HG02943 (cell line): ENCODE results near the gene TMEM200B.
"Not testable (repeated sequence)": the region's sequence is repeated elsewhere in the genome, so short reads cannot be mapped to it uniquely, and the experiment has no call there.

Source experiments
- ATAC-seq: cut with Tn5 transposase; IDR thresholded peaks from one replicate; pipeline ENCODE4 v1.9.1; 2021; ENCODE audit warnings: mild to moderate bottlenecking, low read depth, moderate library complexity; ENCODE audit not compliant: unreplicated experiment

TMEM200B gene

DNA sequence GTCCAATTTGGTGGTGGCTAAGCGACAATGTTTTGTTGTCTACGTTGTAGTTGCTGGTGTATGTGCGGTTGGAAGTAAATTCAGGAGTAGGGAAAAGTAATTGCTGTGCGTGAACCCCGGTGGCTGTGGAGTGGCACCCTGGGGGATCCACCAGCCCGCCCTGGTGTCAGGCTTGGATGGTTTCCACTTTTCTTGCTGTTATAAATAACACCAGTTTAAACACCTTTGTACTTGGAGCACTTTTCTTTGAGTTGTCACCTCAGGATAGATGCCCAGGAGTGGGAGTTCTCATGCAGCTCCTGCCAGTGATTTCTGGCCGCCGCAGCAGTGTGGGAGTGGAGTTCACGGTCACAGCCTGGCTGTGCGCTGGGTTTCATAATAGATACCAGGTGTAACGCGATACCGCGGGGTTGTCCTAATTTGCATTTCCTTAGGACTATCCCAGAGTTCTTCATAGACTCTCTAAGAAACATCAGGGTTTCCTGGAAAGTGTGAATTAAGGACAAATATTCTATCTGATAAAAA, 12.8 kb upstream of the TMEM200B start:
- ATAC-seq = no peak

DNA sequence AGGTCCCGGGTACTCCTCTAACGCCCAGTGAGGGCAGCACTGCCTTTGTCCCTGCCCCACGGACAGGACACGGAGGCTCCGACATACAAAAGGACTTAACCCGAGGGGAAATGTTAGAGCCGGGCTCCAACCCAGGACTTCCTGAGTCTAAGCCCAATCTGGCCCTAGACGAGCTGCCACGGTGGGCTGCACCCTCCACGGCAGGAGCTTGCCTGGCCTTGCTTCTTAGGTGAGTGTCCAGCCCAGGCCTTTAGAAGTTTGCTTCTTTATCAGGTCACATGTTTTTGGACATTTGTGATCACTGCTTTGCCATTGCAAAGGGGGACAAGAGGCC, 11.0 kb upstream of the TMEM200B start:
- ATAC-seq = no peak

DNA sequence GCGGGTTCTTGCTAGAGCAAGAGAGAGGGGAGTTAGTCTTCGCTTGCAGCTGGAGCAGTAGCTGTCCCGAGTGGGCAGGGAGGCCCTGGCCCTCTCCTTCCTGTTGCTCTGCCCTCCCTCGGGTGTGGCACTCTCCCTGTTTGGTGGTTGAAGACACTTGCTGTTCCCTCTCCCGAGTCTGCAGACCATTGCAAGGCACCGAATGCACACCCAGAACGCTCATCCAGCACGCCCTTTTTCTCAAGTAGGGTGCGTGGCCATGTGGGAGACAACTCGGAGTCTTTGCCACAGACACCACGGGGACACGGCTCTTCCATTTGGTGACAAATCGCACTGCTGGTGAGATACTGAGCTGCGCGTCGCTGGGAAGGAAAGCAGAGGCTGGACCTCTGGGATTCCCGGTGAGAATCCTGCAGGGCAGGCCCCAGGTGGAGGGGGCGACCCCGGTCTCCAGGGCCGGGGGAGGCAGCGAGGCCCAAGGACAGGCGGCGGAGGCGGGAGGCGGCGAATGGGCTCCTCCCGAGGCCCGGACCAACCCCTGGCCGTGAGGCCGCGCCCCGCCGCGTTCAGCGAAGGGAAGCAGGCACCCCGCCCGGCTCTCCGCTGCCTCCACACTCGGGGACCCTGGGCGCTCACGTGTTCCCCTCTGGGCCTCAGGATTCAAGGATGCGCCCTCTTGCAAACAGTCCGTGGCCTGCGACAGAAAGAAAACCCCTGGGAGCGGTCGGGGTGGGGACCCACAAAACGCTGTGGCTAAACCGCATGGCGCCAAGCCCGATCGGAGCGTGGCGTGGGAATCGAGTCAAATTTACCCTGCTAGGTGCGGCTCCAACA, 10.4 kb upstream of the TMEM200B start:
- ATAC-seq = no peak

- ATAC-seq = not testable (repeated sequence)
Measured at GRCh38 chr1:29131056-29131455, 7.4 kb upstream of the TMEM200B start.

DNA sequence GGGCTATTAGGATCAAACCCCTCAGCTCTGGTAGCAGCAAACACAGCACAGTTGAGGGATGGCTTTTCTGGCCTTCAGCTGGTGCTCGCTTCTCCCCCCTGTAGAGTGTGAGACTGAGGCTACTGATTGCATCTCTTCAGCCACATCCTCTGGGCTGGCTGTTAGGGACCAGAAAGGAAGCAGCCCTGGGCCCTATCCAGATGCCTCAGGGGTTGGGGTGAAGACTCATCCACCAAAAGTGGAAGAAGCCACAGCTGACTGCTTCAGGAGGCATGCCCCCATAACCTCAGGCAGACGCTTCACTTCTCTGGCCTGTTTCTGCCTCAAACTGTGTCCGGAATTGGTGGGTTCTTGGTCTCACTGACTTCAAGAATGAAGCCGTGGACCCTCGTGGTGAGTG, 6.2 kb upstream of the TMEM200B start:
- ATAC-seq = no peak

DNA sequence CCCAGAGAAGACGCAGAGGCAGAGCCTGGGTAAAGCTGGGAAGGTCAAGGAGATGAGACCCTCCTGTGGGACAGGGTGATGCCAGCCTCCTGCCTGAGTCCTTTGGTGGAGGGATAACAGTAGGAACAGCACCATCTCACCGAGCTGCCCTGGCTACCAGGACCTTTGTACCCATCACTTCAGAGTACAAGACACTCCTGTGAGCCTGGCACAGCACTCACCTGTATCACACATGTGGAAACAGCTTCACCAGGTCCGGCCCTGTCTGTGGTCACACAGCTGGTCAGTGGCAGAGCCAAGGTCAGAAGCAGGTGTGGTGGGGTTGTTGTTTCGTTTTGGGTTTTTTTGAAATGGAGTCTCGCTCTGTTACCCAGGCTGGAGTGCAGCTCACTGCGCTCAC, 5.0 kb upstream of the TMEM200B start:
- ATAC-seq = no peak

- ATAC-seq = no peak
Measured at GRCh38 chr1:29126198-29126597, 2.5 kb upstream of the TMEM200B start.

GRCh38 chr1:29125788-29126187, 2.1 kb upstream of the TMEM200B start:
- no peak for ATAC-seq

DNA sequence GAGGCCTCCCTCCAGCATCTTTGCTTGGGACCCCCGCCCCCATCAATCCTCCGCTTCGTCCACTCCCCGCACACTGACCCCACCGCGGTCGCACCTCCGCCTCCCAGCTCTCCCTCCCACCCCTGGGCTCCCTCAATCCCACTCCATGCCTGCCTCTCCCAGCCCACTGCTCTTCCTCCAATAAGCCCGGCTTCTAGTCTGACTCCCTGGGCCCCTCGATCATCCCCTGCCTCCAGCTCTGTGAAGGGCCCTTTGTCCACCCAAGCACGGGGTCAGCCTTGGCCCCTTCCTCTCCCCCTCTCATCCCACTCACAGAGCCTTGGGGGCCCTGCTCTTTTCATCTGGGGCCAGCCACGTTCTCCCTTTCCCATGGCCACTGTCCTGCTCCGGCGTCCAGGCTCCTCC, 1.5 kb upstream of the TMEM200B start:
- no peak for ATAC-seq

- no peak for ATAC-seq
Measured at GRCh38 chr1:29124366-29125236, 898 bp upstream of the TMEM200B start.

GRCh38 chr1:29123053-29123886, 433 bp downstream of the TMEM200B start:
- ATAC-seq = no peak

DNA sequence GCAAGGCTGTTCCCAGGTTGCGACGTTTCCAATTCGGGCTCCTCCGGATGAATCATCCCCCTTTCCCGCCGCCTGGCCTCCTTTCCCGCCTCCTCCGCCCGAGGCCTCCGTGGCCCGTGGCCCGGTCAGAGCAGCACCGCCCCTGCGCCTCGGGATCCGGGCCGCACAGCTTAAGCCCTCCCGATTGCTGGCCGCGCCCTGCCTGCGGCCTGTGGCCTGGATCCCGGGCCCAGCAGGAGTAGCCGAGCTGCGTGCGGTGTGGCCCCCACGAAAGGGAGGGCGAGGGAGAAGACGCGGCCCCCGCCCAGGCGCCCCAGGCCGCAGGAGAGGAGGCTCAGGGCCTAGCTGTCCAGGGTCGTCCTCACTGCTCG, 1.0 kb downstream of the TMEM200B start:
- no peak for ATAC-seq

GRCh38 chr1:29121936-29122681, 1.6 kb downstream of the TMEM200B start:
- no peak for ATAC-seq

- ATAC-seq = no peak
Measured at GRCh38 chr1:29121516-29121935, 2.2 kb downstream of the TMEM200B start.

- ATAC-seq = no peak
Measured at GRCh38 chr1:29120947-29121485, 2.7 kb downstream of the TMEM200B start.

- no peak for ATAC-seq
Measured at GRCh38 chr1:29120367-29120766, 3.3 kb downstream of the TMEM200B start.

- ATAC-seq = no peak
Measured at GRCh38 chr1:29119121-29119929, 4.4 kb downstream of the TMEM200B start.

- ATAC-seq = no peak
Measured at GRCh38 chr1:29117381-29117780, 6.3 kb downstream of the TMEM200B start.

GRCh38 chr1:29114654-29115053, 9.0 kb downstream of the TMEM200B start:
- no peak for ATAC-seq
